ENCODE measurements around the gene FNBP1L.
"Not testable (repeated sequence)": the region's sequence is repeated elsewhere in the genome, so short reads cannot be mapped to it uniquely, and the experiment has no call there.

The FNBP1L gene

GRCh38 chr1:93537924-93538323 is 90.0 kb downstream of the FNBP1L start:
- DNase-seq: no peak

- no peak for DNase-seq
Observed at GRCh38 chr1:93541045-93541444, 93.1 kb downstream of the FNBP1L start.

GRCh38 chr1:93542398-93542797 is 94.5 kb downstream of the FNBP1L start:
- no peak for DNase-seq

DNA sequence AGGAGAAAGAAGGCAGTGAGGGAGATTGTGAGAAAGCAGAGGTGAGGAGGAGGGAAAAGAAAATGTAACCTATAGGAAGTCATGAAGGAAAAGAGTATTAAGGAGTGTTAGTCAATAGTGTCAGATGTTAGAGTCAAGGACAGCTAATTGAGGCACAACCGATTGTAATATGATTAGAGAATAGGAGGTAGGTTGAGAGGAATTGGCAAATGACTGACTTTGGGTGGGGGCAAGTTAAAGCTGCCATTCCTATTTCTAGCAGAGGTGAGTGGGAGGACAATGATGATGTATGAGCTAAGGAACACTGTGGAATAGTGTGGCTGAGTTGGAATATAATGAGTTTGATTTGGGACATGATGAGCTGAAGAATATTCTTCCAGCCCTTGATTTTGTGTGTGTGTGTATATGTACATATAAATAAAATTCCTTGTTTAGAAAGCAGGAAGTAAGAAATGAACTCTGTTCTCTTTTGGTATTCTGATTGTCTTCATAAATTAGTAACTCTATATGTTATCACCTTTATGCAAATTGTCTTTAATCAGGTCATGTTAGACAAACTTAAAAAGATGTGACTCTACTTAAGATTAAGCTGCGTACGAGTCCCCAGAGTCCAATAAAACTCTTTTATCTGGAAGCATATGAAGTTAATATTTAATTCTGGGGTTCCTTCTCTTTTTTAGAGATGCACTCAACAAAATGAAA is 98.4 kb downstream of the FNBP1L start:
- no peak for DNase-seq

GRCh38 chr1:93549131-93549530 is 101.2 kb downstream of the FNBP1L start:
- no peak for DNase-seq

DNA sequence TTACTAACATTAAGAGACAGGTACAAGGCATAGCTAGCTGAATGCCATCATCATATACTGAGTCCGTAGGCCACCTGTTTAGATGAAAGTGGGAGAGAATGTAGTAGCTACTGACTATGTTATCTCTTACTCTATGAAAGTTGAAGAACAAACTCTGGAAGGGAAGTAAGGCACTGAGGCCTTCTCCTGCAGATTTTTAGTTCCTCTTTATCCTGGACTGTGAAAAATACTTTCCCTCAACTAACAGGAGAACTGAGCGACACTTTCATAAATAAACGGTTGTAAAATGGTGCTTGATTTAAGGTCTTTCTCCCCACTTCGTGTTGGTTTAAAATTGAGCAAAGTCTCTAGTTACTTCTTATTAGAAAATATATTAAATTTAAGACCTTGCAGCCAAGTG is 101.9 kb downstream of the FNBP1L start:
- DNase-seq: no peak

GRCh38 chr1:93552741-93553455 is 105.0 kb downstream of the FNBP1L start:
- no peak for DNase-seq

- not testable (repeated sequence) for DNase-seq
Observed at GRCh38 chr1:93553886-93554490, 106.1 kb downstream of the FNBP1L start.

DNA sequence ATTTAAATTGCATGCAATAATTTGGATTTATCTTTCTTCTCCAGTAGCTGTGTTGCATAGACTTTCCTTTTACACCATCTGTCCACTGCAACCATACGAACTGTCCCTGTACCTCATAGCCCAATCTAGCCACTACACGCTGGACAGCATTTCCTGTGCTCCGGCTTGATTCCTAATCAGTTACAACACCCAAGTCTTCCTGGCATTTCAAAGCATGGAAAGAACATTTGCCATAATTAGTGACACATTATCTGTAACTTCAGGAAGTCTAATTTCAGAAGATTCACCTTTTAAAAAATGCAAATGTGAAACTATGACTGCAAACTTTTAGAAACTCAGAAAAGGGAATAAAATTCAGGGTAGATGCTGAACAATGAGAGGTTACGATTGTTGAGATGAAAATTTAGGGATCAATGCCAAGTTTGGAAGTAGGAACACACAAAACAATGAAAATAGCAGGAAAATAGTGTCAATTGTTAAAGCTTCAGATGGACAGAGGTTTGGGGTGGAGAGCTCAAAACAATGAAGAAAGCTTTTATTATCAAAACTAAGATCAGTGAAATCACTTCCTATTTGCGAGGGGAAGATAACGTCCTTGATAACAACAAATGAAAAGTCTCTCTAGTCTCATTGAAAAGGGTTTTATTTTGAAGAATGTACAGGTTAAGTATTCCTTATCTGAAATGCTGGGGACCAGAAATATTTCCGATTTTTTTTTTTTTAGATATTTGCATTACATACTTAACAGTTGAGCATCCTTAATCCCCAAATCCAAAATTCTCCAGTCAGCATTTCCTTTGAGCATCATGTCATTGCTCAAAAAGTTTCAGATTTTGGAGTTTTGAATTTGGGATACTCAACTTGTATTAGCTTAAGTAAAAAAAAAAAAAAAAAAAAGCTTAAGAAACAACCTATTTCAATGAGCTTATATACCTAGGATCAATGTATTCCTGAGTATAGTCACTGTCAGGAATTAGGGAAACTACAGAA is 107.3 kb downstream of the FNBP1L start:
- DNase-seq: no peak

GRCh38 chr1:93556291-93556690 is 108.4 kb downstream of the FNBP1L start:
- DNase-seq: no peak

GRCh38 chr1:93559045-93559444 is 111.1 kb downstream of the FNBP1L start:
- no peak for DNase-seq

GRCh38 chr1:93559695-93560094 is 111.8 kb downstream of the FNBP1L start:
- DNase-seq: no peak

- DNase-seq: no peak
Observed at GRCh38 chr1:93565496-93566206, 117.7 kb downstream of the FNBP1L start.

GRCh38 chr1:93566227-93566626 is 118.3 kb downstream of the FNBP1L start:
- no peak for DNase-seq

DNA sequence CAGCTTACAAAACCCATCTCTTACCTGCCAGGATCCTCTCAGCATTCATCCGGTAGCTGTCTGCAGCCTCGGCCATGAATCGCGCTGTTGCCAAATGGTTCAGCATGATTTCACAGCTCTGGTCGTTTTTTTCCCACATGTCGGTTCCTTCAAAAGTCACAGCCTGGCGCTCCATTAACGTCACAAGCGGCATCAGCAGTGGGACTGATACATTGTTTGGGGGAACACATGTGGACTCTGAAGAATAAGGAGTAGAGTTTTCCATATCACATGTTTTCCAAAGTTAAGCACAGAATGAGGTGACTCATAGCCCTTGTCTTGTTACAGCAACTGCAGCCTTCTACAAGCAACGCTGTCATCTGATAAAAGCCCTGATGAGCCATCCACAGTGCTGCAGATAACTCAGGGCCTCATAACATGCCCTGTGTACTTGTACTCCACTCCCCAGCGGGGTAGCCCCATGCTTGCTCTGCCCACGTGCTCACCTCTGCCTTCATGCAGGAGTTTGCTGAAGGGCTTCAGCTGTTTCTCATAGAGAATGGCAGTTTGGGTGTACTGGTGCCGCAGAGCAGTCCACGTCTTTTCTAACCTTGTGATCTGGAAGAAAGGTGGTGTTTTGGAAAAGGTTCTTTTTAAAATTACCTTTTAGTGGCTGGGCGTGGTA is 119.5 kb downstream of the FNBP1L start:
- no peak for DNase-seq

GRCh38 chr1:93569489-93569888 is 121.6 kb downstream of the FNBP1L start:
- no peak for DNase-seq

- no peak for DNase-seq
Observed at GRCh38 chr1:93571623-93572310, 123.8 kb downstream of the FNBP1L start.

- no peak for DNase-seq
Observed at GRCh38 chr1:93573940-93574469, 126.1 kb downstream of the FNBP1L start.

- DNase-seq: no peak
Observed at GRCh38 chr1:93574511-93574910, 126.6 kb downstream of the FNBP1L start.

DNA sequence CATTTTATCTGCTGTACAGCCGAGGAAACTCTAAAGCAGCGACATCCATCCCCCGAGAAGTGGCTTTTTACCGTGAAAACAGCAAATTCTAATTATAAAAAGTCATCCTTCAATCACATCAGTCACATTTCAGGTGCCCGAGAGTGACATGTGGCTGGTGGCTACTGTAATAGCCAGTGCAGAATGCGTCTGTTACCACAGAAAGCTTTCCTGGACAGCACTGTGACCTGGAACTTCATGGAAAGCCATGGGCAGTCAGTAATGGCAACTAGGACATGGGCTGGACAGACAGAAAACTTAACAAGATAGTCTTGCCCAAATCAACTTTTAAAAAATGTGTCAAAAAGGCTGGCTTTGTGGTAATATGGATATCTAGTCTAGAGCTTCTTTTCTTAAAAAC is 127.1 kb downstream of the FNBP1L start:
- DNase-seq: no peak

Measured in CD4-positive, alpha-beta T cell treated with Interleukin-4 for 4 hours (primary cell).